Amniotic stem cell (primary cell): Measurements from ENCODE around the gene FBXO24.

Experiments used
- DNase-seq: peaks from one replicate; lab custom pipeline; 2025; lab: John Stamatoyannopoulos, UW

The FBXO24 gene

DNA sequence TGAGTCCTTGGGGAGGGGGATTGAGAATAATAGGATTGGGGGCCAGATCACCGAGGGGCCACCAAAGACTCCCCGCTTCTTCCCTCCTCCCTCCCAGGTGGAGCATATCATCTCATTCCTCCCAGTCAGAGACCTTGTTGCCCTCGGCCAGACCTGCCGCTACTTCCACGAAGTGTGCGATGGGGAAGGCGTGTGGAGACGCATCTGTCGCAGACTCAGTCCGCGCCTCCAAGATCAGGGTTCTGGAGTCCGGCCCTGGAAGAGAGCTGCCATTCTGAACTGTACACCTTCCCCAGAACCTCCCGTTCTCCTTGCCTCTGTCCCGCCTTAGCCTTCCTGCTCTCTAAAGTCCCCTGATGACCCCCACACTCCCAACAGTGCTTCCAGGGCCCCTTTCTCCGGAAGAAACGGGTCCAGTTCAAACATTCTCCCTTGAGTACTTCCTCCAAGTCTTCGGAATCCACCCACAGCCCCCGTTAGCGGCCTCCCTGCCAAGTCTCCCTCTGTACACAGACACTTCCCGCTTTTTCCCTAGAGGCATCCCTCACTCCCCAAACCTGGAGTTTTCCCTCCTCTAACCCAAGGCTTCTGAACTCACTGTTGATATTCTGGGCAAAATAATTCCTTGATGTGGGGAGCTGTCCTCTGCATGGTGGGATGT is 4.1 kb downstream of the FBXO24 start:
- DNase-seq, result no peak

DNA sequence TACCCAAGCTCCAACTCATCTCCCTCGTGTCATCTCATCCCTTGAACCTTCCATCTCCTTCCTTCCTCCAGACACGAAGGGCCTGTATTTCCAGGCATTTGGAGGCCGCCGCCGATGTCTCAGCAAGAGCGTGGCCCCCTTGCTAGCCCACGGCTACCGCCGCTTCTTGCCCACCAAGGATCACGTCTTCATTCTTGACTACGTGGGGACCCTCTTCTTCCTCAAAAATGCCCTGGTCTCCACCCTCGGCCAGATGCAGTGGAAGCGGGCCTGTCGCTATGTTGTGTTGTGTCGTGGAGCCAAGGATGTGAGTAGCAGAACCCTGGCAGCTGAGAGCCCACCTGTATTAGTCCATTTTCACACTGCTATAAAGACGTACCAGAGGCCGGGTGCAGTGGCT is 5.5 kb downstream of the FBXO24 start:
- no peak for DNase-seq

DNA sequence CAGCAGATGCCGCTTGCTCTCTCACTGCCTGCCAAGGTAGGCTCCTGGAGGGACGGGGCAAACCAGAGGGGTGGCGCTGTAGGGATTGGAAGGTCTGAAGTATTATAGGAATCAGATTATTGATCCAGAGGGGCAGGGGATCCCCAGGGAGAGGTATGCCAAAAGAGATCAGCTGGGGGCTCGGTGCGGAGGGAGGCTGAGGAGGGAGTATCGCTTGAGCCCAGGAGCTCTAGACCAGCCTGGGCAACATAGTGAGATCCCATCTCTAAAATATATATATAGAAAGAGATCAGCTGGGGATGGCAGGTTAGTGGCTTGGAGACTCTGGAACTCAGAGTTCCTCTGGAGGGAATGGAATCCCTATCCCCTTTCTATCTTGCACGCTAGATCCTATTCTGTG is 9.1 kb downstream of the FBXO24 start:
- no peak for DNase-seq

DNA sequence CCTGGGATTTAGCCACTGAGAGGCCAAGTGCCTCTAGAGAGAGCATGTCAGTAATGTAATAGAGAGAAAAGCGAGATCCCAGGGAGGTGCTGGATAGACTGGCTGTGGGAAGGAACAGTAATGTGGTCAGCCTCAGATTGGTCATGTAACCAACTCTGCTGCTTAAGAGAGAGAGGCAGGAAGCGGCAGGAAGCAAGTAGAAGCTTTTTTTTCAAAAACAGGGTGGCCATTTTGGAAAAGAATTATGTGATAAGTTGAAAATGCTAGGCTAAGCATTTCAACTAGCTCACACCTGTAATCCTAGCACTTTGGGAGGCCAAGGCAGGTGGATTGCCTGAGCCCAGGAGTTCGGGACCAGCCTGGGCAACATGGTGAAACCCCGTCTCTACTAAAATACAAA is 12.3 kb downstream of the FBXO24 start:
- no peak for DNase-seq

DNA sequence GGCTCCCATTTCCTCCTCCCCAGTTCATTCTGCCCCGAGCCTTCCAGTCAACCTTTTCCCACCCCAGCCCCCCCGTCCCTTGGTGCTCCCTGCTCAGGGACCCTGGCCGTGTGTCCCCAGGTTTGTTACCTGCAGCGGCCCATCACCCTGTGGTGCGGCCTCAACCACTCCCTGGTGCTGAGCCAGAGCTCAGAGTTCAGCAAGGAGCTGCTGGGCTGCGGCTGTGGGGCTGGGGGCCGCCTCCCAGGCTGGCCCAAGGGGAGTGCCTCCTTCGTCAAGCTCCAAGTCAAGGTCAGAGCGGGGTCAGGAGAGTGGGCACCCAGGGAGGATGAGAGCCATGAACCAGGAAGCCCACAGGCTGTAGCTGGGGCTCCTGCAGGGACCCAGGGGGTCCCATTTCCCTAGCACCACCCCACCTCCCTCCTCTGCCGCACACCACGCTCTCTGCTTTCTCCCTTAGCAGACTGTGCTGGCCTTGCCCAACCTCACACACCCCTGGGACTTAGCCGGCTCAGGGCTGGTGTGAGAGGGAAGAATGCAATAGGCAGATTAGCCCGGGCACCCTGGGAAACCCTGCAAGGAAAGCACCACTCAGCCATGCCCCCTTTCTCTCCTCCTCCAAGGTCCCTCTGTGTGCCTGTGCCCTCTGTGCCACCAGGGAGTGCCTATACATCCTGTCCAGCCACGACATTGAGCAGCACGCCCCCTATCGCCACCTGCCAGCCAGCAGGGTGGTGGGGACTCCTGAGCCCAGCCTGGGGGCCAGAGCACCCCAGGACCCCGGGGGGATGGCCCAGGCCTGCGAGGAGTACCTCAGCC is 14.0 kb downstream of the FBXO24 start:
- DNase-seq, result no peak

DNA sequence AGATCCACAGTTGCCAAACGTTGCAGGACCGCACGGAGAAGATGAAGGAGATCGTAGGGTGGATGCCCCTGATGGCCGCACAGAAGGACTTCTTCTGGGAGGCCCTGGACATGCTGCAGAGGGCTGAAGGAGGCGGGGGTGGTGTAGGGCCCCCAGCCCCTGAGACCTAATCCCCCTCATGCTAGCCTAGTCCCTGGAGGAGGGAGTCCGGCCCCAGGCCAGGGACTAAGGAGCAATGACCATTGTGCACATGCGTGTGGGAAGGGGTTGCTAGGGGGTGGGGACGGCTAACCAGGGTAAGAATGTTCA is 14.6 kb downstream of the FBXO24 start:
- no peak for DNase-seq

DNA sequence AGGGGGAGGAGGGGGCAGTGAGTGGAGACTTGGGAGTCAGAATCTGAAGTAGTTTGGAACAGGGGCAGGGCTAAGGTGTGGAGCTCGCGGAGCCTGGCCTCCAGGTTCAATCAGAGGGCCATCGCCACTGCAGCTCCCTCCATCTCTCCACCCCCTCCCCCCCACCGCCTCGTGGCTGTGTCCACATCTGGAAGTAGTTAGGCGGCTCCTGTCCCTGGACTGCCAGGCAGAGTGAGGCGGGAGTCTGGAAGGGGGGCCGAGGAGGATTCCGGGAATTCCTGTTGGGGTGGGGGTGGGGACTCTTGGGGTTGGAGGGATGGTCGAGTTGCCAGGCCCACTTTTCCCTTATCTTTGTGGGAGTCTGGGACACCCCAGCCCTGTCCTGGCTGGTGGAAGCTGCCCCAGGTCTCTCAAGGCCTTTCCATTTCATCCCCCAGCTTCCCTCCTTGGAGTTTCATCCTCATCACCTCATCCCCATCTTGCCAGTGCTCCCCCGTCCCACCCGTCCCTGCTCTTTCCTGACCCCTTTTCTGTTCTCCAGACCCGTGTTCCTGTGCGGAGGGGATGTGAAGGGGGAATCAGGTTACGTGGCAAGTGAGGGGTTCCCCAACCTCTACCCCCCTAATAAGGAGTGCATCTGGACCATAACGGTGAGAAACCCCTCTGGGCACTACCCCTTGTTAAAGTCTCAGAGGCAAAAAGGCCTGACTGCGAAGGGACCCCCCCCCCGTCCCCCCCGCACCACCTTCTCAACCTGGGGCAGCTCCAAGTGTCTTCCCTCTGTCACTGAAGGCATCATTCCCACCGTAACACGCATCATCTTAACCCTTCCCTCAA is 17.0 kb downstream of the FBXO24 start:
- DNase-seq, result peak; percentile 58

DNA sequence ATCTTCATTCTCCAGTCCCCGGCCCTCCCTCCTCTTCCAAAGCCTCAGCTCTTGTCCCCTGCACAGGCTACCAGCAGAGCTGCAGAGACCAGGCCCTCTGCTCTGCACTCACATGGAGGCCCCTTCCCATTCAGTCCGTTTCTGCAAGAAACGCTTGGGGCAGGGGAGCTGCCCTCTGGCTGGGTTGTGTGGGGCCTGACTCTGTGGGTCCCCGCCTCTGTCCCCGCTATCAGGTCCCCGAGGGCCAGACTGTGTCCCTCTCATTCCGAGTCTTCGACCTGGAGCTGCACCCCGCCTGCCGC is 17.5 kb downstream of the FBXO24 start:
- no peak for DNase-seq

DNA sequence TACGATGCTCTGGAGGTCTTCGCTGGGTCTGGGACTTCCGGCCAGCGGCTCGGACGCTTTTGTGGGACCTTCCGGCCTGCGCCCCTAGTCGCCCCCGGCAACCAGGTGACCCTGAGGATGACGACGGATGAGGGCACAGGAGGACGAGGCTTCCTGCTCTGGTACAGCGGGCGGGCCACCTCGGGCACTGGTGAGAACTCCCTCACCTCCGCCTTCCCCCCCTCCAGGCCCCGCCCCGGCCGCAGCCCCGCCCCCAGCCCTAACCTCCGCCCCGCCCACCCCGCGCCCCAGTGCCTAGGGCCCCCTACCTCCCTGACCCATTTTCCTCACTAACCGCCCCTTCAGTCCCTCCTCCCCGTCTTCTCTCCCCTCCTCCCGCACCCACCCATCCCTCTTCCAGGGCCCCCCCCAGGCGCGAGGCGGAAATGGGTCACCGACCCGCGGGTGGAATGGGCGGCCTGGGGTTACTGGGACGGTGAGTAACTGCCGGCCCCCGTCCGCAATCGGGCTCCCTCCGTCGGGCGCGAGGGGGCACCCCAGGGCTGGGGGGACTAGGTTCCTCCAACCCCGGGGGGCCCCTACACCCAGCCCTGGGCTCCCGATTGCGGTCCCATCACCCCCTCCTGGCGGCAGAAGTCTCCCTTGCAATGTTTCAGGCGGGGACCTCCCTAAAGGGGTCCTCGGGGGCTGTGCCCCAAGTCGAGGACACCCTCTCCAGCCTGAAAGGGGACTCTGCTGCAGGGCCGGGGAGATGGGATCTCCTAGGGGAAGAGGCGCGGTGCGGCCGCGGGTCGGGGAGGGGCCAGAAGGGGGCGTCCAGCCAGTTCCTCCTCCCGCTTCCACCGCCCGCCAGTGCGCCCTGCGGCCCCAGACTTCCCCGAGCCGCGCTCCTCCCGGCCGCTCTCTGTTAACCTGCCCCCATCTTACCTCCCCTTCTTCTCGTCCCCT is 18.2 kb downstream of the FBXO24 start:
- no peak for DNase-seq

DNA sequence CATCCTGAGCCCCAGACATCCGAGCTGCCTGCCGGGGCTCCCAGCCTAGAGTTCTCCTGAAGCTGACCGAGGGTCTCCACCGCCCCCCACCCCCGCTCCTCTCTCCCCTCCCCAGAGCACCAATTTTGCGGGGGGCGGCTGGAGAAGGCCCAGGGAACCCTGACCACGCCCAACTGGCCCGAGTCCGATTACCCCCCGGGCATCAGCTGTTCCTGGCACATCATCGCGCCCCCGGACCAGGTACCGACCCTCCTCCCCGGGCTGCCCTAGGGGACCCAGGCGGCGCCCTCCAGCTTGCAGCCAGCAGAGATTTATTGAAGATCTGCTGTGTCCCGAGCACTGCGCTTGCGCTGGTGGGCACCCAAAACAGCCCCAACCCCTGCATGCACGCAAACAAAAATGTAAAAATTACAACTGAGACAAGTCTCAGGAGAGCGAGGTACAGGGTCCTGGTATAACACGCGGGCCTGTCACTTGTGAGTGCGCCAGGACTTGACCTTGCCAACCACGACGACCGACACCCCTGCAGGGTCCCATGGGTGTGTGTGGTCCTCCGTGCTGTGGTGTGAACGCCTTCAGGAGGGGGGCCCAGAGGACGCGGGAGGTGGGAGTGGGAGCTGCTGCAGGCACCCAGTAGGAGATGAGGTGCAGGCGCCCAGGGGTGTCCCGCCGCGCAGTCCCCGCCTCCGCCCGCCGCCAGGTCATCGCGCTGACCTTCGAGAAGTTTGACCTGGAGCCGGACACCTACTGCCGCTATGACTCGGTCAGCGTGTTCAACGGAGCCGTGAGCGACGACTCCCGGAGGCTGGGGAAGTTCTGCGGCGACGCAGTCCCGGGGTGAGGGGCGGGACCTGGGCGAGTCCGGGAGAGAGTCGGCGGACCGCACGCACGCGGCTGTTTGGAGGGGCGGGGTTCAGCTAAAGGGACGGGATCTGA is 19.1 kb downstream of the FBXO24 start:
- no peak for DNase-seq

DNA sequence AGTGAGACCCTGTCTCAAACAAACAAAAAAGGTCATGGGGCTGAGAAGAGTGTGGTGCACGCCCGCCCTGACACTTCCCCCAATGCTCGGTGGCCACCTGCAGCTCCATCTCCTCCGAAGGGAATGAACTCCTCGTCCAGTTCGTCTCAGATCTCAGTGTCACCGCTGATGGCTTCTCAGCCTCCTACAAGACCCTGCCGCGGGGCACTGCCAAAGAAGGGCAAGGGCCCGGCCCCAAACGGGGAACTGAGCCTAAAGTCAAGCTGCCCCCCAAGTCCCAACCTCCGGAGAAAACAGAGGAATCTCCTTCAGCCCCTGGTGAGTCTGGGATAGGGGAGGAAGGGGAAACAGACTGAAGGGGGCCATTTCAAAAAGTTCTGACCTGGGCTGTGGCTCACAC is 20.2 kb downstream of the FBXO24 start:
- DNase-seq, result no peak

DNA sequence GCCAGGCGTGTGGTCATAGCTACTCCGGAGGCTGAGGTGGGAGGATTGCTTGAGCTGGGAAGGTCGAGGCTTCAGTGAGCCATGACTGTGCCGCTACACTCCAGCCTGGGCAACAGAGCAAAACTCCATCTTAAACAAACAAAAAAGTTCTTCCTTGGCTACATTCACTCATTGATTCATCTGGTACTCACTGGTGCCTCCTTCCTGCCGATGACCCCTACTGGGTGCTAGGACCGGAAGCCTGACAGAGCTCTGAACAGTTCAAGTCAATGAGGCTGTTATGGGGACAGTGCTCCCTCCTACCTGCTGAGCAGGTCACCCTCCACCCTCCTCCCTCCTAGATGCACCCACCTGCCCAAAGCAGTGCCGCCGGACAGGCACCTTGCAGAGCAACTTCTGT is 21.0 kb downstream of the FBXO24 start:
- no peak for DNase-seq

DNA sequence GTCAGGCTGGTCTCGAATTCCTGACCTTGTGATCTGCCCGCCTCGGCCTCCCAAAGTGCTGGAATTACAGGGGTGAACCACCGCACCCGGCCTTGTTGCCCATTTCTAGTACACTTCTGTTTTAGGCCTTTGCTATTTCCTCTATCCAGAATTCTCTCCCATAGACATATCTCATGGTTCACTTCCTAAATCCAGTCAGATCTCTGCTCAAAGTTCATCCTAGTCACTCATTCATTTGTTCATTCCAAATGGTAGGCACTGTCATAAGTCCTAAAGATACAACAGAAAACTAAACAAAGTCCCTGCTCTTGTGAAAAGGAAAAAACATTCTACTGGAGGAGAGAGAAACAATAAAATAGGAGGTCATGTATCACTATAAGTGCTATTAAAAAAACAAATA is 23.8 kb downstream of the FBXO24 start:
- DNase-seq, result no peak

DNA sequence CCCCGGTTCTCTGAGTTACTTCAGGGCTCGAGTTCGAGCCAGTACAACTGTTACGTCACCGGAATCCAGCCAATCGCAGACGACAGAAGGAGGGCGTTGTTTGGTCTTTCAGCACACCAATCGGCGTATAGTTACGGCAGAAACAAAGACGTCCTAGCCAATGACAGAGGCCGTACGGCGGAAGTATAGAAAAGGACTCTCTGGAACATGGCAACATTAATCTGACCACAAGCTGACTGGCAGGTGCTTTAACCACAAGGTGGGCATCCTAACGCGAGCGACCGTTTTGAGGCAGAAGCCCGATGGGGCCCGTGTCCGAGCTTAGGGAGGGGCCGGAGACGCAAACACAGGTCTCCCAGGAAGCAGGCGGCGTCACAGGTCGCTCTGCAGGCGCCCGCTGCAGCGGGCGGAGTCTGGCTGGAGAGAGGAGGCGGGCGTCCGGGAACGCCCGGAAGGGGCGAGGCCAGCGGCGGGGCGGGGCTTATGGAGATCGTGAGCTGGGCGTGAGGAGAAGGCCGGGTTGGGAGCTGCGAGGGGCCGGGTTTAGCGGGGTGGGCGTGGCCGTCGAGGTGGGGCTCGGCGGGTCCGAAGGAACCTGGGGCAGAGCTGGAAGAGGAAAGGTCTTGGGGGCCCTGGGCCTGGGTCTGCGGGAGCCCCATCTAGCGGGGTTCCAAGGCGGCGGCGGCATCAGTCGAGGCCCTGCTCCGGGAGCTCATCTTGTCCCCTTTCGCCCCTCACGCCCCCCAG is 26.0 kb downstream of the FBXO24 start, which contains the start of gene MOSPD3:
Gene MOSPD3 (plus strand): TSS at position 558 of the 747 bp plus-strand sequence. CDS start 252 bp downstream, outside the sequence.
- peak; percentile 99 for DNase-seq

DNA sequence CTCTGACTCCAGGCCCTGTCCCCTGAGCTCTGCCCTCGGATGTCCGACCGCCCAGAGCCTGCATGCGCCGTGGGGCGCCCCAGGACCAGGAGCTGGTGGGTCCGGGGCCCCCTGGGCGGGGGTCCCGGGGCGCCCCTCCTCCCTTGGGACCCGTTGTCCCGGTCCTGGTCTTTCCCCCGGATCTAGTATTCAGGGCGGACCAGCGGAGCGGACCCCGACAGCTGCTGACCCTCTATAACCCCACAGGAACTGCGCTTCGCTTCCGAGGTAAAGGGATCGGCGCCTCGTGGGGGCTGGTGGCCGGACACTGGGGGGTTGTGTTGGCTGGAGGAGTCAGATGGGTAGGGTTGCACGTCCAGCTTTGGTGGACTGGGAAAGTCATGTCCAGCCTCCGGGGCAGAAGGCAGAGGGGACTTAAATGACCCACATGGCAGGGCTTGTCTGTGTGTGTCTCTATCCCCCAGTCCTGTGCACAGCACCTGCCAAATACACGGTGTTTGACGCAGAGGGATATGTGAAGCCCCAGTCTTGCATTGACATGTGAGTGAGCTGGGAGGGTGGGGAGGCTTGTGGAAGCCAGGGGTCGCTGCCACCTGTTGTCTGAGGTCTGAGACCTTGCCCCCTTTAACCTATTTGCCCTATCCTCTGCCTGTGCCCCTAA is 26.7 kb downstream of the FBXO24 start:
- no peak for DNase-seq

DNA sequence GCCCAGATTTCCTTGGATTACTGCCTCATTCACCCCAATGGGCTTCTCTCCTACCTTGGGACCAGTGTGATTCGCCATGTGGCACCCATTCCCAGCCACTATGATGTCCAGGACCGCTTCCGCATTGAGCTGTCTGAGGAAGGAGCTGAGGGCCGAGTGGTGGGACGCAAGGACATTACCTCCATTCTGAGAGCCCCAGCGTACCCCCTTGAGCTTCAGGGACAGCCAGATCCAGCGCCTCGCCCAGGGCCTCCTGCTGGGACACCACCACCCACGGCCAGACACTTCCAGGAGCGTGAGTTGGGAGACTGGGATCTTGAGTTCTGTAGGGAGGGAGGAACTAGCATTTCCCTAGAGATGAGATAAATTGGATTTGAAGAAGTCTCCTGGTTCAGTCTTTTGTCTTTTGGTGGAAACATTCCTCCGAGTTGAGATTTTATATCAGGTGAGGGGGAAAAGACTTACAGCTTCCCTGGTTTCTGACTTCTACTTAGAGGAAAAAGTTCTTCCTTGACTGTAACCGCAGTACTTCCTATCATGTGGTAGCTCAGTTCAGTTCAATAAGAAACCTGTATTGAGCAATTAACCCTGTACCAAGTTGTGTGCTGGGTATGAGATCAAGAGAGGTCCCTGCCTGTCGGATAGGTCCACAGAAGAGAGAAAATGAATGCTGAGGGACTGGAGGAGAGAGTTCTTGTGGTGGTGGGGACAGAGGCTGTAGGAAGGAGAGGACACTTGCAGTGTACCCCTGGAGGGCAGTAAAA is 27.5 kb downstream of the FBXO24 start:
- DNase-seq, result no peak

DNA sequence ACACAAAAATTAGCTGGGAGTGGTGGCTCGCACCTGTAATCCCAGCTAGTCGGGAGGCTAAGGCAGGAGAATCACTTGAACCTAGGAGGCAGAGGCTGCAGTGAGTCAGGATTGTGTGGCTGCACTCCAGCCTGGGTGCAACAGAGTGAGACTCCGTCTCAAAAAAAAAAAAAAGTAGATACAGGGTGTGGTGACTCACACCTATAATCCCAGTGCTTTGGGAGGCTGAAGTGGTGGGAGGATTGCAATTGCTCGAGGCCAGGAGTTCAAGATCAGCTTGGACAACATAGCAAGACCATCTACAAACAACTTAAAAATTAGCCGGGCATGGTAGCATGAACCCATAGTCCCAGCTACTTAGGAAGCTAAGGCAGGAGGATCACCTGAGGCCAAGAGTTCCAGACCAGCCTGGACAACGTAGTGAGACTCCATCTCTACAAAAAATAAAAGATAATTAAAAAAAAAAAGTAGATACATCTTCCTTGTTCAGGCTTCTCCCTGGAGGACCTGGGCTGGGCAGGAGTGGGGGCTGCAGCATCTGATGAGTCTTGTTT is 28.3 kb downstream of the FBXO24 start:
- DNase-seq, result no peak

DNA sequence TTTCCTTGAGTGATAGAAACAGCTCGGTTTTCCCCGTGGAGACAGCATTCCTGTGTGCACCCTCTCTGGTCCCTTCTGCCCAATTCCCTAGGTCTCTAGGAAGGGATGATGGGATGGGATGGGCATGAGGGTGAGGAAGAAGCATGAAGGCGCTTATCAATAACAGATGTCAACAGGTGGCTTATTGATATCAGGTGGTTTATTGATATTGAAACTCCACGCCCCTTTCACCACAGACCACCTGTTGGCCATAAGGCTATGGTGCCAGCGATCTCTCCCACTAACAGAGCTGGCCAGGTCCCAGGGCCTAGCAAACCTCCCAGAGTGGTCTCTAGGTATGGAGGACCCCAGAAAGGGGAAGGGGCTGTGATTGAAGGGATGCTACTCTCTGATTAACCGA is 34.1 kb downstream of the FBXO24 start:
- DNase-seq, result no peak
